D721Med (cell line): ENCODE measurements around the gene NPC2.

Source experiments
- DNase-seq: peaks from one replicate; pipeline ENCODE4 v3.0.0; 2011; ENCODE audit warnings: low spot score; ENCODE audit not compliant: insufficient read length
- FAIRE-seq: peaks from 2 replicates; lab custom pipeline; 2011; peaks lifted over from hg19 to GRCh38; lab: Jason Lieb, UNC
- TF ChIP-seq, protein P1 (sequence below): IDR thresholded peaks from 2 replicates; pipeline ENCODE4 v1.5.1; 2012; ENCODE audit warnings: mild to moderate bottlenecking, control low read depth; ENCODE audit not compliant: insufficient read depth; ENCODE audit errors: missing control alignments

The NPC2 gene

DNA sequence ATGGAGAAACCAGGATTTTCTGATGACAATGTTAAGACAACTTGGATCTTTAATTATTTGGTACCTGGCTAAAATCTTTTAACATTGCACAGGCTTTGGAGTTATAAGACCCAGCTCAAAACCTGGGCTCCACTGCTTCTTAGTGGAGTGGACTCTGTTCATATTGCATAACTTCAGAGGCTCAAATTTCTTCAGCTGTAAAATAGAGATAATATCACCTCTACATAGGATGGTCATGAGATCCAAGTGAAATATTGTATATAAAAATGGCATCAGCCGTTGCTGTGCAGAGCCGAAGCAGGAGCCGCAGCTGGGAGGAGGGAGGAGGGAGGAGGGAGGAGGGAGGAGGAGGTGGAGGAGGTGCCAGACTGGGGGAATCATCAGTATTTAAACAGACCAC is 10.5 kb downstream of the NPC2 start:
- TF ChIP-seq, protein P1, sequence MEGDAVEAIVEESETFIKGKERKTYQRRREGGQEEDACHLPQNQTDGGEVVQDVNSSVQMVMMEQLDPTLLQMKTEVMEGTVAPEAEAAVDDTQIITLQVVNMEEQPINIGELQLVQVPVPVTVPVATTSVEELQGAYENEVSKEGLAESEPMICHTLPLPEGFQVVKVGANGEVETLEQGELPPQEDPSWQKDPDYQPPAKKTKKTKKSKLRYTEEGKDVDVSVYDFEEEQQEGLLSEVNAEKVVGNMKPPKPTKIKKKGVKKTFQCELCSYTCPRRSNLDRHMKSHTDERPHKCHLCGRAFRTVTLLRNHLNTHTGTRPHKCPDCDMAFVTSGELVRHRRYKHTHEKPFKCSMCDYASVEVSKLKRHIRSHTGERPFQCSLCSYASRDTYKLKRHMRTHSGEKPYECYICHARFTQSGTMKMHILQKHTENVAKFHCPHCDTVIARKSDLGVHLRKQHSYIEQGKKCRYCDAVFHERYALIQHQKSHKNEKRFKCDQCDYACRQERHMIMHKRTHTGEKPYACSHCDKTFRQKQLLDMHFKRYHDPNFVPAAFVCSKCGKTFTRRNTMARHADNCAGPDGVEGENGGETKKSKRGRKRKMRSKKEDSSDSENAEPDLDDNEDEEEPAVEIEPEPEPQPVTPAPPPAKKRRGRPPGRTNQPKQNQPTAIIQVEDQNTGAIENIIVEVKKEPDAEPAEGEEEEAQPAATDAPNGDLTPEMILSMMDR = no peak
- no peak for DNase-seq
- FAIRE-seq = no peak

DNA sequence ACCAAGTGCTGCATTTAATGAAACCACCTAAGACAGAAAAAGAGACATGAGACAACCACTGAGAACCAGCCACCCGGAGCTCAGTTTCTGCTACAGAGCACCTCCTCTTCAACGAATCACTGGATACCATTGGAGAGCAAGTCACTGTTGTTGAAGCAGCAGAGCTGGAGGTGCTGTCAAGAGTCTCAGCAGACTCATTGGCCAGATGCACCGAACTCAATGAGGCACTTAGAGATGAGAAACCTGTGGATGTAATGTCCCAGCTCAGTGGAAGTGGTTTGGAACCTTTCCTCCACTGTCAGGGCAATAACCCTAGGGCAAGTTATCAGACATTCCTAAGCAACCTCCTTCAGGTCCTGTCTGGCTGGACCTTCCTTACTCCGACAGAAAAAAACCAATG is 13.1 kb downstream of the NPC2 start:
- DNase-seq (no peak), FAIRE-seq (no peak)
- TF ChIP-seq, protein P1 = no peak

DNA sequence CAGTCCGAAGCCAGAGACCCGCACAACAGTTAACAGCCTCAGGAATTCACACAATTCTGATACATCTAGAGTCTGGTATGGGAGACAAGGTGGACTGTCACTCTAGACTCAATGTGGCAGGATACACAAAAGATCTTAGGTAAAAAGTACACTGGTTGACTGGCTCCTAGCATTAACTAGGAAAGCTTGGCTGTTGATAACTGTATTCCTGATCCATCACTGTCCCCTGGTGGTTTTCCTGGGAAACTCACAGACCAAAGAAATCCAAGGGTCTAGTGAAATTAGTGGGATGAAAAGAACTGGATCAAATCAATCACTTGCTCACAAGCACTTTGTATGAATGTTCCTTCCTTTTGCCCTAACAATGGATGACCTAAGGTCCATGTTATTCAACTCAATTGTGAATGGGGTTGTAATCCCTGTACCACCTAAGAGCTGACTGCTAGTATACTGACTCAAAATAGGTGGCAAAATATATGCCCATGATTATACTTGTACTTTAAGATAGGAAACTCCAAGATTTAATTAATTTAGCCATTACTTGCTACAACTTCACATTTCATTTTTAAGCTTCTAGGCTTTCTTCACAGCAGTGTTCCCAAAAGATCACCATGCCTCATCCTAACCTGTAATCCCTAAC is 14.0 kb downstream of the NPC2 start:
- FAIRE-seq (peak; percentile 84), DNase-seq (no peak)
- TF ChIP-seq, protein P1 = peak; percentile 92

DNA sequence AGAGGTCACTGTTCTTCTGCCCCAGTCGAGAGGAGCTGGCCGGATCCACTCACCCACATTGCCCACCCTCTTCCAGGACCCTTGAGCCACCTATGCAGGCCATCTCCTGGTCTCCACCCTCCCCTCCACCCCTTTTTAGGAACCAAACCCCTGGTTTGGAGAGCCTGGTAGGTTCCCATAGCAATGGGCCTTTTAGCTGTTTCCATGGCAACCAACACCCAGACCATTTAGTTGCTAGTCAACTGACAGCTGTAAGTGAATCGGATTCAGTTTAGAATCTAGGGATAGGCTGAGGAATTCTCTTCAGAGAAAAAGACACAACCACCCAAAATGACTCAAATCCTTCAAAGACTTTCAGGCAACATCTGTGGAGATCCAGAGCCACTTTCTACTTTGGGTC is 16.5 kb downstream of the NPC2 start:
- TF ChIP-seq, protein P1 = no peak
- DNase-seq (no peak), FAIRE-seq (no peak)

DNA sequence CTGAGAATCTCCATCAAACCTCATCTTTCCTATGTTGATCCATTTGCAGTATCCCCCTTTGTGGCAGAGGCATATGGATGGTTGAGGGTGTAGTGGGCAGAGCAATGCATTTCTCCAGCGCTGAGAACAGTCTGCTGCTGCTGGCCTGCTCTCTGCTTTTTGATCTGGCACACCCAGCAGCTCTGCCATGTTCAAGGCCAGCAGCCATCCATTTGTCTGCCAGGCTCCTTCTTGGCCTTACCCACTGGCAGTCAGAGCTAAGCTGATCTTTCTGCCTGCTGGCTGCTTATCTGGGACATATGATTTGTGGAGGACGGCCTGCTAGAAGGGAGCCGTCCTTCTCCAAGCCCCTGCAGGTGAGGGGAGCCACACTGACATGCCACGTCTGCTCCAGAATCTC is 17.0 kb downstream of the NPC2 start:
- FAIRE-seq = no peak
- TF ChIP-seq, protein P1 = no peak
- DNase-seq = no peak

DNA sequence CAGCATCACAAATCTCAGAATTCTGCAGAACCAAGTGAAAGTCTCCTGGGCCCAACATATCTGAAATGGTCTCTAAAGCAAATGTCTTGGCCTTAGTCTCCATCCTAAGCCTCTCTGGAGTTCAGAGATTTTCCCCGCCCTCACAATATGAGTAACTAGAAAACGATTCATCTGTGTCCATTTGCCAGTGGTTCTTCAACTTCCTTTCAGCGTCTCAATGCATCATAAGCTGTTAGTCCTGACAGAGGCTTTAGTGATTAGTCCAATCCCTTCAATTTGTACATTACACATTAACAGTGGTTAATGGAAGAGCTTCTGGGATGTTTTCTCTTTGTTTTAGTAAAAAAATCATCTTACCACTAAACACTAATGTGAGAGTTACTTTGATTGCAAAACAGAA is 17.4 kb downstream of the NPC2 start:
- TF ChIP-seq, protein P1 = no peak
- DNase-seq (peak; percentile 49), FAIRE-seq (peak; percentile 66)

DNA sequence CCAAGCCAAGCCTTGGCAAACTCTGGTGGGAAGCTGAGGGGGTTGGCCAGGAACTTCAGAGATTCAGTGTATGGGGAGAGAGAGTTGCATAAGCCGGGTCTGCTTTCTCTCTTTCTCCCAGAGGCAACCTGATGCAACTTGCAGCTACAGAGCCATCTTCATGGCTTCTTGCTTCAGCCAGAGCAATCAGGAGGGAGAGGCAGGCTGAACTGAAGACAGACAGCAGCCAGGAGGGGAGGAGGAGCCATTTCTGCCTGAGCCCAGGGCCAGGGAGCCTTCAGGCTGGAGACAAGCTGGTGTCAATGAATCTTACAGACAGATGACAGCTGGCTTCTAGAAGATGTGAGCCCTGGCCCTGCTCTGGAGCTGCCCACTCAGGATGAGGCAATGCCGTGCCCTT is 18.7 kb downstream of the NPC2 start:
- DNase-seq = no peak
- TF ChIP-seq, protein P1 = no peak
- no peak for FAIRE-seq
